NCI-H82 (cell line): ENCODE results near the gene PDE3A.
"Not testable (repeated sequence)": the region's sequence is repeated elsewhere in the genome, so short reads cannot be mapped to it uniquely, and the experiment has no call there.

ENCODE experiments used
- DNase-seq: peaks from one replicate; lab custom pipeline; 2025; lab: John Stamatoyannopoulos, UW

The PDE3A gene

GRCh38 chr12:20604408-20605067 is 236.2 kb downstream of the PDE3A start:
- DNase-seq = no peak

- not testable (repeated sequence) for DNase-seq
Observed at GRCh38 chr12:20615020-20615419, 246.7 kb downstream of the PDE3A start.

- DNase-seq = no peak
Observed at GRCh38 chr12:20616093-20616492, 247.8 kb downstream of the PDE3A start.

GRCh38 chr12:20620261-20620660 is 251.9 kb downstream of the PDE3A start:
- DNase-seq = no peak

GRCh38 chr12:20624718-20625117 is 256.4 kb downstream of the PDE3A start:
- DNase-seq = peak; percentile 95

GRCh38 chr12:20625531-20625930 is 257.2 kb downstream of the PDE3A start:
- DNase-seq = no peak

GRCh38 chr12:20627001-20627588 is 258.8 kb downstream of the PDE3A start:
- DNase-seq = no peak

- no peak for DNase-seq
Observed at GRCh38 chr12:20628226-20628787, 260.0 kb downstream of the PDE3A start.

- no peak for DNase-seq
Observed at GRCh38 chr12:20628999-20629398, 260.7 kb downstream of the PDE3A start.

- DNase-seq = no peak
Observed at GRCh38 chr12:20629414-20630156, 261.2 kb downstream of the PDE3A start.

- DNase-seq = no peak
Observed at GRCh38 chr12:20631711-20632110, 263.4 kb downstream of the PDE3A start.

GRCh38 chr12:20641106-20641505 is 272.8 kb downstream of the PDE3A start:
- DNase-seq = no peak

GRCh38 chr12:20643822-20644221 is 275.5 kb downstream of the PDE3A start:
- DNase-seq = peak; percentile 16

- peak; percentile 80 for DNase-seq
Observed at GRCh38 chr12:20646239-20646827, 278.0 kb downstream of the PDE3A start.

GRCh38 chr12:20653871-20654270 is 285.5 kb downstream of the PDE3A start:
- no peak for DNase-seq

GRCh38 chr12:20656600-20656999 is 288.3 kb downstream of the PDE3A start:
- peak; percentile 25 for DNase-seq

GRCh38 chr12:20657496-20657895 is 289.2 kb downstream of the PDE3A start:
- no peak for DNase-seq

GRCh38 chr12:20681334-20681733 is 313.0 kb downstream of the PDE3A start:
- DNase-seq = no peak

- DNase-seq = no peak
Observed at GRCh38 chr12:20695232-20695631, 326.9 kb downstream of the PDE3A start, which contains the start of gene SLCO1C1. SLCO1C1 (plus strand) TSS chr12:20695332; CDS start chr12:20699577, 4,245 bp downstream.

GRCh38 chr12:20696181-20696905 is 328.0 kb downstream of the PDE3A start:
- DNase-seq = no peak

GRCh38 chr12:20701106-20701505 is 332.8 kb downstream of the PDE3A start:
- no peak for DNase-seq

- no peak for DNase-seq
Observed at GRCh38 chr12:20704860-20705259, 336.5 kb downstream of the PDE3A start.
